Gastrocnemius medialis (tissue), 4 donors: ENCODE data around the gene AVEN. TPM values are rescaled to one million over a fixed set of nuclear protein-coding genes. Genes with fewer than 3 reads are reported as not detected.

Source experiments
- ATAC-seq, 2 donors: fragments of 150-250 bp; one replicate each; pipeline ENCODE4 v1.9.1; 2016
- DNase-seq, 2 donors: peaks; one replicate each; pipeline ENCODE4 v3.0.0-alpha.2; 2019
- H3K27ac ChIP-seq, 4 donors: fragments of 200-600 bp; sonication (generic); 1 replicate in 1 of 4; 2 replicates in 3 of 4; pipeline ENCODE4 v1.5.1; 2016 to 2018; ENCODE audit warnings: mild to moderate bottlenecking in 2 of 4, moderate library complexity in 1 of 4
- H3K27me3 ChIP-seq, 3 donors: fragments of 200-600 bp; sonication (generic) in 2 of 3; 1 replicate in 1 of 3; 2 replicates in 2 of 3; pipeline versions ENCODE4 v1.5.1 to v1.6.0; 2016 to 2019; ENCODE audit warnings: mild to moderate bottlenecking in 1 of 3, moderate library complexity in 1 of 3
- H3K36me3 ChIP-seq, 2 donors: fragments of 200-600 bp; sonication (generic) in 1 of 2; one replicate each; pipeline ENCODE4 v1.5.1; 2017 to 2018
- H3K4me1 ChIP-seq, 2 donors: fragments of 200-600 bp; sonication (generic) in 1 of 2; one replicate each; pipeline ENCODE4 v1.5.1; 2016 to 2017; ENCODE audit warnings: mild to moderate bottlenecking in 2 of 2
- H3K4me3 ChIP-seq, 4 donors: fragments of 200-600 bp; sonication (generic) in 3 of 4; 1 replicate in 1 of 4; 2 replicates in 3 of 4; pipeline ENCODE4 v1.5.1; 2016 to 2019; ENCODE audit warnings: mild to moderate bottlenecking in 2 of 4
- H3K9me3 ChIP-seq, 3 donors: fragments of 200-600 bp; sonication (generic) in 2 of 3; 1 replicate in 1 of 3; 2 replicates in 2 of 3; pipeline ENCODE4 v1.5.1; 2016 to 2019
- POLR2A ChIP-seq, 2 donors: fragments of 450-650 bp; IDR thresholded peaks; one replicate each; pipeline ENCODE4 v1.6.1; 2017; ENCODE audit warnings: antibody characterized with exemption in 2 of 2, mild to moderate bottlenecking in 2 of 2, moderate library complexity in 2 of 2
- in situ Hi-C, 4 donors: fragments of 200-750 bp; cut with MboI; loops; one replicate each; pipeline versions ENCODE4 v1.15.0 to v1.8.0; 2017; ENCODE audit warnings: low sequenced_read_pairs in 4 of 4
- intact Hi-C: fragments of 100-400 bp; cut with DNase I; formaldehyde crosslinking; loops from one replicate; pipeline ENCODE4 v1.15.1; 2023; ENCODE audit warnings: low total_unique reads
- total RNA-seq, 4 donors: library from RNA; depleted of rRNA; stranded (reverse); fragments of >200 nt; gene quantifications; one replicate each; pipeline versions ENCODE4 v1.1.0 to v1.2.3, GENCODE V29; 2016
- TF ChIP-seq, protein P1 (sequence below), 5 experiments: fragments of 450-650 bp in 3 of 5; fragments of 200-600 bp in 2 of 5; sonication (generic) in 2 of 5; IDR thresholded peaks in 4 of 5; conservative IDR thresholded peaks in 1 of 5; 1 replicate in 4 of 5; 2 replicates in 1 of 5; pipeline ENCODE4 v1.5.1; 2016 to 2019; ENCODE audit warnings: antibody characterized with exemption in 5 of 5, mild to moderate bottlenecking in 3 of 5, moderate library complexity in 3 of 5

Gene AVEN
- total RNA-seq, 4 donors from 2014 or later = 17.4 to 36.2 (median 21.5) TPM

DNA sequence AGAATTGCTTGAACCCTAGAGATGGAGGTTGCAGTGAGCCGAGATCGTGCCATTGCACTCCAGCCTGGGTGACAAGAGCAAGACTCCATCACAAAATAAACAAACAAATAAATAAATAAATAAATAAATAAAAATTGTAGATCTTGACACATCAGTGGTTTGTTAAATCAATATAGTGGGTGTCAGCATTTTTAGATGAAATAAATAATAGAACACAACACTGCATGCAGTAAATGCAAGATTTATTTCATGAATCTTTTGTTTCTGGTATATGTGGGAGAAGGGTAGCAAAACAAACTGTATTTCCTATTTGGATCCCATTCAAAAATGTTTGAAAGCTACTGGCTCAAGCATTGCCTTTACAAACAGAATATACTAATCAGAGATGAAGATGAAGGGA, 106.3 kb downstream of the AVEN start:
- intact Hi-C loops = no loop called here
- TF ChIP-seq, protein P1, sequence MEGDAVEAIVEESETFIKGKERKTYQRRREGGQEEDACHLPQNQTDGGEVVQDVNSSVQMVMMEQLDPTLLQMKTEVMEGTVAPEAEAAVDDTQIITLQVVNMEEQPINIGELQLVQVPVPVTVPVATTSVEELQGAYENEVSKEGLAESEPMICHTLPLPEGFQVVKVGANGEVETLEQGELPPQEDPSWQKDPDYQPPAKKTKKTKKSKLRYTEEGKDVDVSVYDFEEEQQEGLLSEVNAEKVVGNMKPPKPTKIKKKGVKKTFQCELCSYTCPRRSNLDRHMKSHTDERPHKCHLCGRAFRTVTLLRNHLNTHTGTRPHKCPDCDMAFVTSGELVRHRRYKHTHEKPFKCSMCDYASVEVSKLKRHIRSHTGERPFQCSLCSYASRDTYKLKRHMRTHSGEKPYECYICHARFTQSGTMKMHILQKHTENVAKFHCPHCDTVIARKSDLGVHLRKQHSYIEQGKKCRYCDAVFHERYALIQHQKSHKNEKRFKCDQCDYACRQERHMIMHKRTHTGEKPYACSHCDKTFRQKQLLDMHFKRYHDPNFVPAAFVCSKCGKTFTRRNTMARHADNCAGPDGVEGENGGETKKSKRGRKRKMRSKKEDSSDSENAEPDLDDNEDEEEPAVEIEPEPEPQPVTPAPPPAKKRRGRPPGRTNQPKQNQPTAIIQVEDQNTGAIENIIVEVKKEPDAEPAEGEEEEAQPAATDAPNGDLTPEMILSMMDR (IDR thresholded peaks at IDR 0.05 in 4 of 5, conservative IDR thresholded peaks at IDR 0.05 in 1 of 5) = no peak
- TF ChIP-seq POLR2A (IDR thresholded peaks at IDR 0.05) = no peak
- H3K4me3 ChIP-seq = no peak overlapping the region
- no peak for ATAC-seq
- no peak overlapping the region for H3K27ac ChIP-seq
- in situ Hi-C loops = no loop called here
- DNase-seq = no peak
- no peaks in the 10 kb centered on the region for H3K27me3 ChIP-seq
- H3K9me3 ChIP-seq = no peaks in the 10 kb centered on the region
- peaks cover 0 to 3% of the 10 kb centered on the region in 2 donors for H3K4me1 ChIP-seq
- H3K36me3 ChIP-seq = no peaks in the 10 kb centered on the region

DNA sequence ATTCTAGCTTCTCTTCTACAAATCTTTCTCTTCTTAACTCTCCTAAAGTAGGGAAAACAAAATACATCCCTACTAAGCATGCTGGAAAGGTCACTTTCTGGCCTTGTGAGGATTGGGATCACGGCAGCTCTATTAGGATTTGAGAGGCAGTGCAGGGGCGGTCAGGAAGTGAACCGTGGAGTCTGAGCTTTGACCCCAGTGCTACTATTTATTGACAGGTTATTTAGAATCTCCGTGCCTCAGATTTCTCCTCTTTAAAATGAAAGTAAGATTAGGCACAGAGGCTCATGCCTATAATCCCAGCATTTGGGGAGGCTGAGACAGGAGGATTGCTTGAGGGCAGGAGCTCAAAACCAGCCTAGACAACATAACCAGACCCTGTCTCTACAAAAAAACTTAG, 112.7 kb downstream of the AVEN start:
- Histone ChIP-seq H3K27me3 (no peaks in the 10 kb centered on the region), H3K9me3 (no peaks in the 10 kb centered on the region), H3K4me1 (peaks cover 0 to 3% of the 10 kb centered on the region in 2 donors), H3K4me3 (no peak overlapping the region), H3K27ac (no peak overlapping the region), H3K36me3 (no peaks in the 10 kb centered on the region)
- no peak for DNase-seq
- TF ChIP-seq, protein P1 (IDR thresholded peaks at IDR 0.05 in 4 of 5, conservative IDR thresholded peaks at IDR 0.05 in 1 of 5) = no peak
- no peak for TF ChIP-seq POLR2A (IDR thresholded peaks at IDR 0.05)
- in situ Hi-C loops = no loop called here
- intact Hi-C loops = no loop called here
- ATAC-seq = no peak

DNA sequence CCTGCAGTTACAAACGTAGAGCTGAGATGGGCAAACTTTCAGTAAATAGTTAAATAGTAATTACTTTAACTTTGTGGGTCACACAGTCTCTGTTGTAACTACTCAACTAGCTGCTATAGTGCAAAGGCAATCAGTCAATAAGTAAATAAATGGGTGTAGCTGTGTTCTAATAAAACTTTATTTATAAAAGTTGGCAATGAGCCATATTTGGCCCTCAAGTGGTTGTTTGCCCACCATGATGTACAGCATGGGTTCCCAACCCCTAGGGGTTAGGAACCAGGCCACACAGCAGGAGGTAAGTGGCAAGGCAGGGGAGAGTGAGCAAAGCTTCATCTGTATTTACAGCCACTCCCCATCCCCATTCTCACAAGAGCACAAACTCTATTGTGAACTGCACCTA, 115.6 kb downstream of the AVEN start:
- Histone ChIP-seq H3K36me3 (no peaks in the 10 kb centered on the region), H3K27me3 (no peaks in the 10 kb centered on the region), H3K4me1 (peaks cover 0 to 3% of the 10 kb centered on the region in 2 donors), H3K4me3 (no peak overlapping the region), H3K9me3 (no peaks in the 10 kb centered on the region), H3K27ac (no peak overlapping the region)
- intact Hi-C loops = no loop called here
- TF ChIP-seq, protein P1 (IDR thresholded peaks at IDR 0.05 in 4 of 5, conservative IDR thresholded peaks at IDR 0.05 in 1 of 5) = no peak
- TF ChIP-seq POLR2A (IDR thresholded peaks at IDR 0.05) = no peak
- no peak for ATAC-seq
- no peak for DNase-seq
- in situ Hi-C loops = no loop called here

DNA sequence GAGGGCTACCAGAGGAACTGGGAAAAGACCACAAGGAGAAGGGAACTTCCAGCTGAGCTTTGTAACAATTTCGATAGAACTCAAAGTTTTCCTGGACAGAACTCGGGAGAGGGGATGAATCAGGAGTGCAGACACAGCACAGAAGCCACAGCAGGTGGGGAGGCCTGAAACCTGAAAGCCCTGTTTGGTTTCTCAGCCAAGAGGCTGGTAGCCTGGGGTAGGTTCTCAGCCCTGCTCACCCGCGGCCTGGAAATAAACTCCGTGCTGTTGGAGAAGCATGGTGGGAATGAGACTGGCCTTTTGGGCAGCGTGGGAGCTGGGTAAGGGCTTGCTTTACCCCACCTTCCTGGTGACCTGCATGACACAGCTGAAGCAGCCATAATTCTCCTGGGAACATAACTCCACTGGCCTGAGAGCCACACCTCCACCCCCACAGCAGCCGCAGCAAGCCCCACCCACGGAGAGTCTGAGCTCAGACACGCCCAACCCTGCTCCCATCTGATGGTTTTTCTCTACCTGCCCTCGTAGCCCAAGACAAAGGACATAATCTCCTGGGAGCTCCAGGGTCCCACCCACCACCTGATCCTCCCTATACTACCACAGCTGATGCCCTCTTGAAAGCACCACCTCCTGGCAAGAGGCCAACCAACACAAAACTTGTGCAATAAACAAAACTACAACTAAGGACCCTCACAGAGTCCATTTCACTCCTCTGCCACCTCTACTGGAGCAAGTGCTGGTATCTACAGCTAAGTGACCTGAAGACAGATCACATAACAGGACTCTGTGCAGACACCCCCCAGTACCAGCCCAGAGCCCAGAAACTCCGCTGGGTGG, 123.2 kb downstream of the AVEN start:
- TF ChIP-seq, protein P1 (IDR thresholded peaks at IDR 0.05 in 4 of 5, conservative IDR thresholded peaks at IDR 0.05 in 1 of 5) = no peak
- DNase-seq = no peak
- peaks cover 8 to 26% of the 10 kb centered on the region in 2 donors for H3K4me1 ChIP-seq
- peak in 1 of 2 donors; percentile 39 for ATAC-seq
- H3K4me3 ChIP-seq = no peak overlapping the region
- H3K9me3 ChIP-seq = no peaks in the 10 kb centered on the region
- H3K27me3 ChIP-seq = no peaks in the 10 kb centered on the region
- in situ Hi-C loops (no loop called here), intact Hi-C loops (no loop called here)
- no peak overlapping the region for H3K27ac ChIP-seq
- no peaks in the 10 kb centered on the region for H3K36me3 ChIP-seq
